GM13976 (cell line): ENCODE data around the gene ADRB2.

Experiments
- DNase-seq: peaks from one replicate; pipeline ENCODE4 v3.0.0; 2012; ENCODE audit warnings: low spot score
- CTCF ChIP-seq: IDR thresholded peaks from 2 replicates; pipeline ENCODE4 v1.5.1; 2012; ENCODE audit warnings: borderline replicate concordance, mild to moderate bottlenecking; ENCODE audit not compliant: insufficient read depth; ENCODE audit errors: extremely low read depth, missing control alignments, control extremely low read depth
- in situ Hi-C: fragments of 300-500 bp; cut with MboI; formaldehyde crosslinking; loops from one replicate; pipeline ENCODE4 v1.12.0; 2022; ENCODE audit warnings: low sequenced_read_pairs, mixed read lengths, inconsistent platforms; ENCODE audit not compliant: unreplicated experiment

The ADRB2 gene

GRCh38 chr5:148826053-148826738, at the start of gene ADRB2:
ADRB2 (plus strand) TSS chr5:148826611; CDS start chr5:148826832, 221 bp downstream.
- peak; percentile 88 for DNase-seq
- no peak for TF ChIP-seq CTCF
- in situ Hi-C loops: no loop called here

- TF ChIP-seq CTCF: no peak
- DNase-seq: no peak
- in situ Hi-C loops: no loop called here
Observed at GRCh38 chr5:148776780-148777179, 49.6 kb upstream of the ADRB2 start.

GRCh38 chr5:148778882-148779281, 47.5 kb upstream of the ADRB2 start:
- DNase-seq: no peak
- TF ChIP-seq CTCF: no peak
- in situ Hi-C loops: no loop called here

- in situ Hi-C loops: no loop called here
- TF ChIP-seq CTCF: no peak
- DNase-seq: no peak
Observed at GRCh38 chr5:148780711-148781110, 45.7 kb upstream of the ADRB2 start.

GRCh38 chr5:148781766-148782165, 44.6 kb upstream of the ADRB2 start:
- in situ Hi-C loops: no loop called here
- no peak for TF ChIP-seq CTCF
- DNase-seq: no peak

- no peak for DNase-seq
- in situ Hi-C loops: no loop called here
- no peak for TF ChIP-seq CTCF
Observed at GRCh38 chr5:148785223-148785622, 41.2 kb upstream of the ADRB2 start.

GRCh38 chr5:148786456-148786855, 40.0 kb upstream of the ADRB2 start:
- no peak for TF ChIP-seq CTCF
- no peak for DNase-seq
- in situ Hi-C loops: no loop called here
